Activated CD8-positive, alpha-beta T cell treated with anti-CD3 and anti-CD28 coated beads, Interleukin-2, amount 10 ng/mL, durations not matched to agents 7 days and 5 days (primary cell): Measurements from ENCODE around the gene SLC2A9. TPM values are rescaled to one million over a fixed set of nuclear protein-coding genes. Genes with fewer than 3 reads are reported as not detected.

Experiments
- ATAC-seq: fragments of 150-1000 bp; cut with Tn5 transposase; one replicate; pipeline ENCODE4 v1.10.0; 2021; ENCODE audit warnings: moderate library complexity
- CTCF ChIA-PET: fragments of 350-600 bp; sonication (Branson Sonifier 250); formaldehyde crosslinking; loops from one replicate; lab custom pipeline; 2021; ENCODE audit warnings: antibody characterized with exemption; lab: Charles Lee
- POLR2A ChIA-PET: fragments of 350-600 bp; sonication (Branson Sonifier 250); formaldehyde crosslinking; loops from one replicate; lab custom pipeline; 2021; ENCODE audit warnings: antibody characterized with exemption; lab: Charles Lee
- DNase-seq: peaks from one replicate; pipeline ENCODE4 v3.0.0-alpha.2; 2020
- H3K27ac Mint-ChIP-seq: one replicate; pipeline ENCODE4 v1.8.0; 2021; ENCODE audit warnings: mild to moderate bottlenecking, mixed read lengths
- H3K27me3 Mint-ChIP-seq: one replicate; pipeline ENCODE4 v1.8.0; 2021; ENCODE audit warnings: low read depth, mixed read lengths
- H3K36me3 Mint-ChIP-seq: one replicate; pipeline ENCODE4 v1.8.0; 2021; ENCODE audit warnings: low read depth, mixed read lengths
- H3K4me1 Mint-ChIP-seq: one replicate; pipeline ENCODE4 v1.8.0; 2021; ENCODE audit warnings: low read depth, mixed read lengths
- H3K4me3 Mint-ChIP-seq: one replicate; pipeline ENCODE4 v1.8.0; 2021; ENCODE audit warnings: mild to moderate bottlenecking, mixed read lengths
- H3K9me3 Mint-ChIP-seq: one replicate; pipeline ENCODE4 v1.8.0; 2022; ENCODE audit warnings: mixed read lengths; ENCODE audit not compliant: insufficient read depth
- total RNA-seq, 2 experiments: library from RNA; stranded (reverse); gene quantifications; one replicate each; pipeline ENCODE4 v1.2.3, GENCODE V29; 2021

The SLC2A9 gene
- total RNA-seq, 2 experiments from 2014 or later: 1.3 to 1.7 TPM

GRCh38 chr4:9929111-9929510 lies 92.2 kb downstream of the SLC2A9 start:
- POLR2A ChIA-PET: no interaction called here
- Mint-ChIP-seq H3K4me3 (no peak overlapping the region), H3K4me1 (no peaks in the 10 kb centered on the region), H3K27me3 (peaks cover 9% of the 10 kb centered on the region), H3K36me3 (no peaks in the 10 kb centered on the region), H3K27ac (no peak overlapping the region), H3K9me3 (no peaks in the 10 kb centered on the region)
- ATAC-seq (no peak), DNase-seq (no peak)
- CTCF ChIA-PET: interaction anchor here (1.6 kb wide), 1 partner anchor 86 kb away, joined by 5 read pairs; no protein-coding TSS in a partner anchor

GRCh38 chr4:9927341-9928007 lies 93.8 kb downstream of the SLC2A9 start:
- H3K27ac Mint-ChIP-seq: no peak overlapping the region
- CTCF ChIA-PET: no interaction called here
- no peaks in the 10 kb centered on the region for H3K36me3 Mint-ChIP-seq
- POLR2A ChIA-PET: no interaction called here
- ATAC-seq (no peak), DNase-seq (no peak)
- H3K4me1 Mint-ChIP-seq: no peaks in the 10 kb centered on the region
- no peaks in the 10 kb centered on the region for H3K9me3 Mint-ChIP-seq
- H3K27me3 Mint-ChIP-seq: peaks cover 7% of the 10 kb centered on the region
- no peak overlapping the region for H3K4me3 Mint-ChIP-seq

GRCh38 chr4:9926586-9926985 lies 94.7 kb downstream of the SLC2A9 start:
- H3K9me3 Mint-ChIP-seq: no peaks in the 10 kb centered on the region
- CTCF ChIA-PET: no interaction called here
- H3K27me3 Mint-ChIP-seq: peaks cover 7% of the 10 kb centered on the region
- POLR2A ChIA-PET: no interaction called here
- H3K4me1 Mint-ChIP-seq: no peaks in the 10 kb centered on the region
- no peaks in the 10 kb centered on the region for H3K36me3 Mint-ChIP-seq
- ATAC-seq: no peak
- DNase-seq: no peak
- no peak overlapping the region for H3K4me3 Mint-ChIP-seq
- no peak overlapping the region for H3K27ac Mint-ChIP-seq

GRCh38 chr4:9925750-9926439 lies 95.4 kb downstream of the SLC2A9 start:
- ChIA-PET CTCF (no interaction called here), POLR2A (no interaction called here)
- ATAC-seq: no peak
- peaks cover 3% of the 10 kb centered on the region for H3K27me3 Mint-ChIP-seq
- no peak overlapping the region for H3K27ac Mint-ChIP-seq
- no peaks in the 10 kb centered on the region for H3K36me3 Mint-ChIP-seq
- H3K4me1 Mint-ChIP-seq: no peaks in the 10 kb centered on the region
- H3K9me3 Mint-ChIP-seq: no peaks in the 10 kb centered on the region
- no peak overlapping the region for H3K4me3 Mint-ChIP-seq
- no peak for DNase-seq

GRCh38 chr4:9924750-9925149 lies 96.5 kb downstream of the SLC2A9 start:
- Mint-ChIP-seq H3K4me1 (no peaks in the 10 kb centered on the region), H3K36me3 (no peaks in the 10 kb centered on the region), H3K9me3 (no peaks in the 10 kb centered on the region), H3K27me3 (no peaks in the 10 kb centered on the region), H3K4me3 (no peak overlapping the region), H3K27ac (no peak overlapping the region)
- POLR2A ChIA-PET: no interaction called here
- CTCF ChIA-PET: no interaction called here
- DNase-seq: no peak
- ATAC-seq: no peak

GRCh38 chr4:9923195-9923812 lies 98.0 kb downstream of the SLC2A9 start:
- Mint-ChIP-seq H3K27ac (no peak overlapping the region), H3K27me3 (no peaks in the 10 kb centered on the region), H3K4me1 (no peaks in the 10 kb centered on the region), H3K36me3 (no peaks in the 10 kb centered on the region), H3K4me3 (no peak overlapping the region), H3K9me3 (no peaks in the 10 kb centered on the region)
- DNase-seq (no peak), ATAC-seq (no peak)
- POLR2A ChIA-PET: no interaction called here
- CTCF ChIA-PET: interaction anchor here (0.9 kb wide), 1 partner anchor 90 kb away, joined by 3 read pairs; no protein-coding TSS in a partner anchor

- CTCF ChIA-PET: no interaction called here
- H3K4me3 Mint-ChIP-seq: no peak overlapping the region
Observed at GRCh38 chr4:9921326-9921725, 100.0 kb downstream of the SLC2A9 start.

GRCh38 chr4:9920029-9920428 lies 101.3 kb downstream of the SLC2A9 start:
- CTCF ChIA-PET: no interaction called here
- DNase-seq: no peak
- no peak for ATAC-seq
- Mint-ChIP-seq H3K27me3 (no peaks in the 10 kb centered on the region), H3K27ac (no peak overlapping the region), H3K36me3 (no peaks in the 10 kb centered on the region), H3K4me3 (no peak overlapping the region), H3K4me1 (no peaks in the 10 kb centered on the region), H3K9me3 (no peaks in the 10 kb centered on the region)
- POLR2A ChIA-PET: no interaction called here

More at GRCh38 chr4:9921326-9921725, 100.0 kb downstream of the SLC2A9 start:
- POLR2A ChIA-PET: no interaction called here
- Mint-ChIP-seq H3K27ac (no peak overlapping the region), H3K36me3 (no peaks in the 10 kb centered on the region), H3K4me1 (no peaks in the 10 kb centered on the region), H3K27me3 (no peaks in the 10 kb centered on the region), H3K9me3 (no peaks in the 10 kb centered on the region)
- no peak for DNase-seq
- ATAC-seq: no peak

- Mint-ChIP-seq H3K4me1 (no peaks in the 10 kb centered on the region), H3K27ac (no peak overlapping the region), H3K9me3 (no peaks in the 10 kb centered on the region), H3K27me3 (no peaks in the 10 kb centered on the region), H3K36me3 (no peaks in the 10 kb centered on the region), H3K4me3 (no peak overlapping the region)
- POLR2A ChIA-PET: no interaction called here
- no peak for ATAC-seq
- CTCF ChIA-PET: interaction anchor here (2.2 kb wide), 1 partner anchor 96 kb away, joined by 7 read pairs; no protein-coding TSS in a partner anchor
- no peak for DNase-seq
Observed at GRCh38 chr4:9919047-9919446, 102.2 kb downstream of the SLC2A9 start.

- ATAC-seq: no peak
- H3K4me1 Mint-ChIP-seq: no peaks in the 10 kb centered on the region
- no peak for DNase-seq
- no peaks in the 10 kb centered on the region for H3K27me3 Mint-ChIP-seq
- no peak overlapping the region for H3K27ac Mint-ChIP-seq
- H3K36me3 Mint-ChIP-seq: no peaks in the 10 kb centered on the region
- no peaks in the 10 kb centered on the region for H3K9me3 Mint-ChIP-seq
- ChIA-PET CTCF (interaction anchor here (2.2 kb wide), 1 partner anchor 96 kb away, joined by 7 read pairs; no protein-coding TSS in a partner anchor), POLR2A (interaction anchor here (0.6 kb wide), 1 partner anchor 577 kb away, joined by 3 read pairs; no protein-coding TSS in a partner anchor)
- H3K4me3 Mint-ChIP-seq: no peak overlapping the region
Observed at GRCh38 chr4:9918484-9918883, 102.8 kb downstream of the SLC2A9 start.

- ChIA-PET CTCF (no interaction called here), POLR2A (no interaction called here)
- Mint-ChIP-seq H3K27me3 (no peaks in the 10 kb centered on the region), H3K4me1 (no peaks in the 10 kb centered on the region), H3K9me3 (no peaks in the 10 kb centered on the region), H3K36me3 (no peaks in the 10 kb centered on the region), H3K27ac (no peak overlapping the region), H3K4me3 (no peak overlapping the region)
- ATAC-seq (no peak), DNase-seq (no peak)
Observed at GRCh38 chr4:9916937-9917336, 104.4 kb downstream of the SLC2A9 start.

- POLR2A ChIA-PET: no interaction called here
- CTCF ChIA-PET: no interaction called here
- Mint-ChIP-seq H3K4me3 (no peak overlapping the region), H3K36me3 (no peaks in the 10 kb centered on the region), H3K27me3 (no peaks in the 10 kb centered on the region), H3K4me1 (no peaks in the 10 kb centered on the region), H3K27ac (no peak overlapping the region), H3K9me3 (no peaks in the 10 kb centered on the region)
- no peak for ATAC-seq
- DNase-seq: no peak
Observed at GRCh38 chr4:9916346-9916745, 105.0 kb downstream of the SLC2A9 start.
